Endothelial cell of umbilical vein (primary cell): ENCODE measurements around the gene METTL2A. TPM values are rescaled to one million over a fixed set of nuclear protein-coding genes. Genes with fewer than 3 reads are reported as not detected.
"Not testable (repeated sequence)": the region's sequence is repeated elsewhere in the genome, so short reads cannot be mapped to it uniquely, and the experiment has no call there.

ENCODE experiments used
- BruUV-seq: library from RNA; stranded (reverse); fragments of 400-500 nt; replicated peaks from 2 replicates; lab custom pipeline; 2021; lab: Mats Ljungman, UMichigan
- CTCF ChIA-PET: fragments of 300-600, 350-600 bp; sonication (Branson Sonifier 250); formaldehyde crosslinking; loops from one replicate; lab custom pipeline; 2021; ENCODE audit warnings: antibody characterized with exemption, inconsistent platforms; lab: Charles Lee
- POLR2A ChIA-PET: fragments of 300-600, 350-600 bp; sonication (Branson Sonifier 250); formaldehyde crosslinking; loops from one replicate; lab custom pipeline; 2021; ENCODE audit warnings: antibody characterized with exemption, inconsistent platforms; lab: Charles Lee
- DNase-seq: peaks from one replicate; pipeline ENCODE4 v3.0.0-alpha.2; 2011; ENCODE audit warnings: low read depth, low spot score
- FAIRE-seq: peaks from 2 replicates; lab custom pipeline; 2011; peaks lifted over from hg19 to GRCh38; lab: Jason Lieb, UNC
- H2AFZ ChIP-seq: 2 replicates; pipeline ENCODE4 v1.6.0; 2012; ENCODE audit warnings: low read depth, low read length, control low read depth, inconsistent platforms
- H3K27ac ChIP-seq: 2 replicates; pipeline ENCODE4 v1.5.1; 2011; ENCODE audit warnings: low read depth, mild to moderate bottlenecking, control low read depth, low read length, moderate library complexity; ENCODE audit not compliant: insufficient read depth
- H3K27me3 ChIP-seq, 2 experiments: 2 replicates each; pipeline versions ENCODE4 v1.6.0 to v1.6.1; 2011; ENCODE audit warnings: low read length in 2 of 2, mixed read lengths in 1 of 2; ENCODE audit not compliant: control insufficient read depth in 2 of 2, insufficient read depth in 2 of 2
- H3K36me3 ChIP-seq, 2 experiments: 2 replicates in 1 of 2; 3 replicates in 1 of 2; pipeline ENCODE4 v1.5.1; 2011; ENCODE audit warnings: low read length in 2 of 2, mild to moderate bottlenecking in 1 of 2, moderate library complexity in 1 of 2; ENCODE audit not compliant: control insufficient read depth in 2 of 2, insufficient read depth in 2 of 2; ENCODE audit errors: extremely low read depth in 1 of 2
- H3K4me1 ChIP-seq: 3 replicates; pipeline ENCODE4 v1.5.1; 2011; ENCODE audit warnings: mild to moderate bottlenecking, low read length; ENCODE audit not compliant: control insufficient read depth, insufficient read depth; ENCODE audit errors: extremely low read depth
- H3K4me2 ChIP-seq: 2 replicates; pipeline ENCODE4 v1.6.1; 2011; ENCODE audit warnings: low read length, control low read depth, mixed read lengths; ENCODE audit not compliant: insufficient read depth
- H3K4me3 ChIP-seq, 3 experiments: fragments of 200-600 bp in 1 of 3; sonication (generic), shearing (Covaris generic) in 1 of 3; replicated peaks in 1 of 3; 2 replicates each; pipeline ENCODE4 v1.5.1; 2011 to 2016; ENCODE audit warnings: control low read depth in 3 of 3, low read length in 3 of 3, mild to moderate bottlenecking in 2 of 3, inconsistent platforms in 1 of 3, low read depth in 1 of 3, moderate library complexity in 1 of 3; ENCODE audit not compliant: insufficient read depth in 1 of 3
- H3K79me2 ChIP-seq: 2 replicates; pipeline ENCODE4 v1.6.0; 2012; ENCODE audit warnings: low read length, inconsistent platforms; ENCODE audit not compliant: control insufficient read depth, insufficient read depth
- H3K9ac ChIP-seq: replicated peaks from 2 replicates; pipeline ENCODE3; 2011; ENCODE audit warnings: low read length, control low read depth; ENCODE audit not compliant: insufficient read depth; ENCODE audit errors: extremely low read depth
- H3K9me1 ChIP-seq: replicated peaks from 3 replicates; pipeline ENCODE4 v1.6.0; 2011; ENCODE audit warnings: mild to moderate bottlenecking, low read length; ENCODE audit not compliant: control insufficient read depth, insufficient read depth; ENCODE audit errors: extremely low read depth
- H3K9me3 ChIP-seq: replicated peaks from 2 replicates; pipeline ENCODE4 v1.5.1; 2012; ENCODE audit warnings: low read length, inconsistent platforms; ENCODE audit not compliant: control insufficient read depth, insufficient read depth
- H4K20me1 ChIP-seq: replicated peaks from 2 replicates; pipeline ENCODE3; 2011; ENCODE audit warnings: mild to moderate bottlenecking, low read length; ENCODE audit not compliant: control insufficient read depth, insufficient read depth; ENCODE audit errors: extremely low read depth
- GATA2 ChIP-seq: IDR thresholded peaks from 2 replicates; pipeline ENCODE4 v1.7.0; 2011; ENCODE audit warnings: low read depth, mild to moderate bottlenecking, moderate library complexity, mixed read lengths, low read length; ENCODE audit not compliant: insufficient read length, insufficient read depth
- MYC ChIP-seq: IDR thresholded peaks from one replicate; pipeline ENCODE4 v1.6.1; 2011; ENCODE audit warnings: mild to moderate bottlenecking, low read depth, low read length
- POLR2A ChIP-seq: IDR thresholded peaks from 2 replicates; pipeline ENCODE4 v1.6.1; 2012; ENCODE audit warnings: low read depth, mild to moderate bottlenecking, control low read depth, low read length
- dilution Hi-C: fragments of 300-500 bp; cut with MboI; formaldehyde crosslinking; loops from one replicate; pipeline ENCODE4 v1.15.0; 2019; ENCODE audit warnings: low sequenced_read_pairs; ENCODE audit not compliant: extremely low pct_ligation_motif_present
- intact Hi-C: fragments of 100-400 bp; cut with micrococcal nuclease; formaldehyde crosslinking; loops from one replicate; pipeline ENCODE4 v1.10.0; 2022
- polyA plus RNA-seq, 4 experiments: library from polyadenylated mRNA; depleted of rRNA in 3 of 4; stranded (reverse) in 3 of 4; unstranded in 1 of 4; fragments of >200 nt; gene quantifications; 2 replicates each; pipeline versions ENCODE4 v1.2.1 to v1.2.3, GENCODE V29; 2011 to 2012; ENCODE audit warnings: missing spikeins in 1 of 4
- total RNA-seq: library from RNA; stranded (reverse); gene quantifications from 2 replicates; pipeline ENCODE4 v1.2.3, GENCODE V29; 2021

The METTL2A gene
- total and polyA plus RNA-seq, 2 donors (not counting 3 experiments of a cell fraction or from before 2014, with no cell fraction given): 9.0 to 23.3 TPM

DNA sequence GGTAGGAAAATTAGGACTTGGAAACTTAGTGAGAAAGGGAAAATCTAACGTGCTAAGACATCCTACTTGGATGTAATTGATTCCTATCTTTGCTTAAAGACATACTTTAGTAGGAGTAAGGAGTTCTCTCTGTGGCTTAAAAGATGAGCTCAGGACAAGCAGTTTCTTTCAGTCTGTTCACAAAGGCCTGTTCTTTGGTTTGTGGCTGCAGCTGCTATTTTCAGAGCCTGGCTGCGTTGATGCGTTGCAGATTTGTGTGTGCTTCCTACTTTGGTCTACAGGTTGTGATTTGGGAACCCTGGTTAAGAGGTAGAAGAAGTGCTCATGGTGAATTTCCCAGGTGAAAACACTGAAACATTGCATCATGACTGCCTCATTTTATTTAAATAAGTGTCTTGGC, 30.4 kb downstream of the METTL2A start:
- H3K4me2 ChIP-seq, H3K27me3 ChIP-seq, H3K79me2 ChIP-seq, BruUV-seq, CTCF ChIA-PET, dilution Hi-C loops, H3K9me1 ChIP-seq, H3K27ac ChIP-seq, H4K20me1 ChIP-seq, DNase-seq, H3K9me3 ChIP-seq, H3K36me3 ChIP-seq, FAIRE-seq, intact Hi-C loops, H3K9ac ChIP-seq, H3K4me3 ChIP-seq, POLR2A ChIA-PET, H3K4me1 ChIP-seq, H2AFZ ChIP-seq: not testable (repeated sequence)

GRCh38 chr17:62456016-62456415, 32.3 kb downstream of the METTL2A start:
- Histone ChIP-seq H2AFZ (no peak overlapping the region), H4K20me1 (no peaks in the 10 kb centered on the region), H3K9ac (no peak overlapping the region), H3K4me3 (no peak overlapping the region), H3K36me3 (no peaks in the 10 kb centered on the region), H3K79me2 (no peaks in the 10 kb centered on the region), H3K9me3 (no peaks in the 10 kb centered on the region), H3K9me1 (no peaks in the 10 kb centered on the region), H3K27me3 (no peaks in the 10 kb centered on the region), H3K4me1 (no peaks in the 10 kb centered on the region), H3K4me2 (no peak overlapping the region), H3K27ac (no peak overlapping the region)
- no peak for DNase-seq
- no peak for FAIRE-seq
- no TSS peak for BruUV-seq
- CTCF ChIA-PET: no interaction called here
- dilution Hi-C loops (no loop called here), intact Hi-C loops (no loop called here)
- POLR2A ChIA-PET: no interaction called here
- no peak for TF ChIP-seq MYC
- no peak for TF ChIP-seq POLR2A
- TF ChIP-seq GATA2: no peak

GRCh38 chr17:62458483-62458882, 34.8 kb downstream of the METTL2A start:
- BruUV-seq, H3K27me3 ChIP-seq, H4K20me1 ChIP-seq, H3K9me1 ChIP-seq, H3K36me3 ChIP-seq, H2AFZ ChIP-seq, DNase-seq, H3K27ac ChIP-seq, H3K4me1 ChIP-seq, POLR2A ChIA-PET, CTCF ChIA-PET, intact Hi-C loops, H3K9me3 ChIP-seq, H3K79me2 ChIP-seq, H3K4me2 ChIP-seq, H3K4me3 ChIP-seq, dilution Hi-C loops, H3K9ac ChIP-seq: not testable (repeated sequence)
- FAIRE-seq: peak; percentile 28

GRCh38 chr17:62464422-62464821, 40.7 kb downstream of the METTL2A start:
- BruUV-seq, intact Hi-C loops, H3K9me1 ChIP-seq, H4K20me1 ChIP-seq, H3K4me2 ChIP-seq, H3K36me3 ChIP-seq, H3K4me3 ChIP-seq, H3K79me2 ChIP-seq, DNase-seq, dilution Hi-C loops, H3K27me3 ChIP-seq, H2AFZ ChIP-seq, H3K9me3 ChIP-seq, CTCF ChIA-PET, H3K4me1 ChIP-seq, POLR2A ChIA-PET, H3K27ac ChIP-seq, FAIRE-seq, H3K9ac ChIP-seq: not testable (repeated sequence)
